ENCODE measurements around the gene CELSR2.

CELSR2 gene

DNA sequence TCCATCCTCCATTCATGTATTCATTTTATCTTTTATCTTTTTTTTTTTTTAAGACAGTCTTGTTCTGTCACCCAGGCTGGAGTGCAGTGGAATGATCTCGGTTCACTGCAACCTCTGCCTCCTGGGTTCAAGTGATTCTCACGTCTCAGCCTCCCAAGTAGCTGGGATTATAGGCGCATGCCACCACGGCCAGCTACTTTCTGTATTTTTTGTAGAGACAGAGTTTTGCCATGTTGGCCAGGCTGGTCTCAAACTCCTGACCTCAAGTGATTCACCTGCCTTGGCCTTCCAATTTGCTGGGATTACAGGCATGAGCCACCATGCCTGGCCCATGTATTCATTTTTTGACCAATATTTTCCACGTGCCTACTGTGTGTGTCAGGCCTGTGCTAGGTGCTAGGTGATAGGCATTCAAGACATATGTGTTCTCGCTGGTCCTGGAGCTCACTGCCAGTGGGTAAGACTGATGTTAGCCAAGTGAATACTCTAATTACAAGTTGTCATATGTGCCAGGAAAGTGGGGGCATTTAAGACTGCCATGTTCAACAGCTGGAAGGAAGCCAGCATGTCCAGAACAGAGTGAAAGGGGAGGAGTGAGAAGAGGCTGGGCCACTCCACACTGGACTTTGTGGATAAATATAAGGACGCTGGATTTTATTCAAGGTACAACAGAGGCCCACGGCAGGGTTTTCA lies 5.3 kb upstream of the CELSR2 start:
- Histone ChIP-seq H3K9me2 (replicated peaks; ENCODE audit: control insufficient read depth, low read length) (no peaks in the 10 kb centered on the region), H3F3A (ENCODE audit: control insufficient read depth, insufficient read depth) (no peaks in the 10 kb centered on the region), H3K4me2 (ENCODE audit: low read length) (no peak overlapping the region), H3K9me3 (ENCODE audit: control insufficient read depth, insufficient read depth, low read length) (no peaks in the 10 kb centered on the region), H4K20me1 (ENCODE audit: control insufficient read depth, insufficient read depth, low read depth, low read length) (peaks cover 5% of the 10 kb centered on the region; the same call in 1 of the 2 replicates), H3K4me1 (ENCODE audit: control insufficient read depth, low read length) (peaks cover 3% of the 10 kb centered on the region), H3K27ac (ENCODE audit: low read depth, low read length) (no peak overlapping the region), H3K36me3 (ENCODE audit: control insufficient read depth, low read length) (peaks cover 6% of the 10 kb centered on the region), H3K4me3 (ENCODE audit: low read length) (no peak overlapping the region), H3K79me2 (ENCODE audit: control insufficient read depth, low read length) (no peaks in the 10 kb centered on the region), H3K27me3 (ENCODE audit: control insufficient read depth, low read length) (peaks cover 16% of the 10 kb centered on the region)
- TF ChIP-seq CTCF (IDR thresholded peaks at IDR 0.05; ENCODE audit: low read depth, low read length, poor library complexity, severe bottlenecking), result no peak
- TF ChIP-seq EZH2phosphoT487 (IDR thresholded peaks at IDR 0.05; ENCODE audit: borderline replicate concordance, low read length), result no peak

DNA sequence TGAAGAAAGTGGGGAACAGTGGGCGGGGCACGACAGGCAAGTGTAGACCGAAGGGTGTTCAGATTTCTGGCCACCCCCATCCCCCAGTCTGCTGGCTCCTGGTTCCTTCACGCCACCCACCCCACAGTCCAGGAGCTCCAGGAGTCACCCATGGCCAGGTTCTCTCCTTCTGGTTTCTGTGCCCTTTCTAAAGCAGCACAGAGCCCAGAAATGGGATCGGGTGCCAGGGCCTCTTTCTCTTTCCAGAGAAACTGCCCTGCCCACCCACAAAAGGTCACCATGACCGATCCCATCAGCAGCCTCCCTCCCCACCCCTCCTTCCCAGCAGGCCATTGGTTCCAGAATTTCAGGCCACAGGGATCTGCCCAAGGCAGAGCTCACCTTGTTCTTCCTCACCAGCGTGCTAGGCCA lies 3.2 kb upstream of the CELSR2 start:
- Histone ChIP-seq H3K9me3 (ENCODE audit: control insufficient read depth, insufficient read depth, low read length) (no peaks in the 10 kb centered on the region), H3K4me1 (ENCODE audit: control insufficient read depth, low read length) (peaks cover 10% of the 10 kb centered on the region), H3K9me2 (replicated peaks; ENCODE audit: control insufficient read depth, low read length) (no peaks in the 10 kb centered on the region), H3K27ac (ENCODE audit: low read depth, low read length) (no peak overlapping the region), H3K27me3 (ENCODE audit: control insufficient read depth, low read length) (peaks cover 21% of the 10 kb centered on the region), H3K36me3 (ENCODE audit: control insufficient read depth, low read length) (no peaks in the 10 kb centered on the region), H3K4me2 (ENCODE audit: low read length) (no peak overlapping the region), H3F3A (ENCODE audit: control insufficient read depth, insufficient read depth) (no peaks in the 10 kb centered on the region), H3K4me3 (ENCODE audit: low read length) (no peak overlapping the region), H4K20me1 (ENCODE audit: control insufficient read depth, insufficient read depth, low read depth, low read length) (no peaks in the 10 kb centered on the region), H3K79me2 (ENCODE audit: control insufficient read depth, low read length) (no peaks in the 10 kb centered on the region)
- no peak for TF ChIP-seq CTCF (IDR thresholded peaks at IDR 0.05; ENCODE audit: low read depth, low read length, poor library complexity, severe bottlenecking)

DNA sequence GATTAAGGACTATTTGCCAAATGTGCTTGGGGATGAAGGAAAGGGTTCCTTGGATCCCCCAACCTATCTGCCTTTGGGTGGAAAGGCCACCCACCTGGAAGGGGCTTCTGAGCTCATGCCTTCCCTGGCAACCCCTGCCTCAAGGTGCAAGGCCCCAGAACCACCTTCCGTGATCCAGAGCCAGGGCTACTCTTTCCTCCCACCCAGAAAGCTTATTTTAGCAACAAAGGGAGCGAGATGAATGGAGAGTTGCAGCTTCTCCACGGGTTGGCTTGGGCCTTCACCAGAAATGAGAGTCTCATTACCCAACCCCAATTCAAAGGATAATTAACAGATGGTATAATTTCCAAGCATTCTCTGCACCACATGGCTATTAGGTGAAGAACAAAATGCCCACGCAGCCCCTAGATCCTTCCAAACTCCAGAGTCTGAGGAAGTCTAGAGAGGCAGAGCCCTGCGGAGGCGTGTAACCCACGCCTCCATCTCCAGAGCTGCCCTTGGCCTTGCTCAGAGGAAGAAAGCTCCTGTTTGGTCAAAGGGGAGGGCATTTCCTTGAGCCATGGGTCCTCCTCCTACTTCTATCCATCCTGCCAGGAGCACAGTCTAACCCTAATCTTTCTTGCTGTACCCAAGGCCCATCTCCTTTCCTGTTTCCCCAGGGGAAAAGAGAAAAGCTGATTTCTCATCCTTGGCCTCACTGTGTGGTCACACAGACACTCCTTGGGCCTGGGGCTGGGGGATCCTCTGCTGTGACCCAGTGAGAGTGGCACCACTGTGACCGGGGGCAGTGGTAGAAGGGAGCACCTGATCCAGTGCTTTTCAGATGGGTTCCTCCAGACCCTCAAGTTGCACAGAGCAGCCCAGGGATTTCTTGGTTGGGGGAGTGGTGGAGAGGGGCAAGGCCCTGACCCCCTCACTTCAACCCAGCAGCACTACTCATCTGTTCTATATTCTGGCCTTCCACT lies 1.7 kb upstream of the CELSR2 start:
- peaks cover 10% of the 10 kb centered on the region for H3K4me1 ChIP-seq (ENCODE audit: control insufficient read depth, low read length)
- no peaks in the 10 kb centered on the region for H4K20me1 ChIP-seq (ENCODE audit: control insufficient read depth, insufficient read depth, low read depth, low read length)
- H3F3A ChIP-seq (ENCODE audit: control insufficient read depth, insufficient read depth), result no peaks in the 10 kb centered on the region
- peaks cover 21% of the 10 kb centered on the region for H3K27me3 ChIP-seq (ENCODE audit: control insufficient read depth, low read length)
- H3K9me2 ChIP-seq (replicated peaks; ENCODE audit: control insufficient read depth, low read length), result no peaks in the 10 kb centered on the region
- no peaks in the 10 kb centered on the region for H3K36me3 ChIP-seq (ENCODE audit: control insufficient read depth, low read length)
- no peak overlapping the region for H3K4me3 ChIP-seq (ENCODE audit: low read length)
- H3K27ac ChIP-seq (ENCODE audit: low read depth, low read length), result no peak overlapping the region
- no peaks in the 10 kb centered on the region for H3K9me3 ChIP-seq (ENCODE audit: control insufficient read depth, insufficient read depth, low read length)
- H3K79me2 ChIP-seq (ENCODE audit: control insufficient read depth, low read length), result no peaks in the 10 kb centered on the region
- TF ChIP-seq CTCF (IDR thresholded peaks at IDR 0.05; ENCODE audit: low read depth, low read length, poor library complexity, severe bottlenecking), result no peak
- no peak overlapping the region for H3K4me2 ChIP-seq (ENCODE audit: low read length)
